Sciatic nerve (tissue), 2 donors: ENCODE results near the gene WFIKKN2. TPM values are rescaled to one million over a fixed set of nuclear protein-coding genes. Genes with fewer than 3 reads are reported as not detected.
"Not testable (repeated sequence)": the region's sequence is repeated elsewhere in the genome, so short reads cannot be mapped to it uniquely, and the experiment has no call there.

Experiments
- ATAC-seq: fragments of 200-7000 bp; cut with Tn5 transposase; one replicate; pipeline ENCODE4 v1.9.1; 2020; ENCODE audit warnings: mild to moderate bottlenecking, moderate library complexity
- DNase-seq: peaks from one replicate; pipeline ENCODE4 v3.0.0-alpha.2; 2020; ENCODE audit warnings: low spot score
- intact Hi-C: fragments of 100-400 bp; cut with DNase I; formaldehyde crosslinking; loops from one replicate; pipeline ENCODE4 v1.14.2; 2022
- total RNA-seq: library from RNA; stranded (reverse); fragmentation: NEBNext Ultra II Directional; extraction: Animal tissue kit (Norgen Biotek cat#: 25700); gene quantifications from one replicate; pipeline ENCODE4 v1.2.1, GENCODE V29; 2021
- donor health status: DM: no; HTN: no; CAD: no.
- donor health status: DM: no; HTN: no; CAD: no.

Gene WFIKKN2, protein sequence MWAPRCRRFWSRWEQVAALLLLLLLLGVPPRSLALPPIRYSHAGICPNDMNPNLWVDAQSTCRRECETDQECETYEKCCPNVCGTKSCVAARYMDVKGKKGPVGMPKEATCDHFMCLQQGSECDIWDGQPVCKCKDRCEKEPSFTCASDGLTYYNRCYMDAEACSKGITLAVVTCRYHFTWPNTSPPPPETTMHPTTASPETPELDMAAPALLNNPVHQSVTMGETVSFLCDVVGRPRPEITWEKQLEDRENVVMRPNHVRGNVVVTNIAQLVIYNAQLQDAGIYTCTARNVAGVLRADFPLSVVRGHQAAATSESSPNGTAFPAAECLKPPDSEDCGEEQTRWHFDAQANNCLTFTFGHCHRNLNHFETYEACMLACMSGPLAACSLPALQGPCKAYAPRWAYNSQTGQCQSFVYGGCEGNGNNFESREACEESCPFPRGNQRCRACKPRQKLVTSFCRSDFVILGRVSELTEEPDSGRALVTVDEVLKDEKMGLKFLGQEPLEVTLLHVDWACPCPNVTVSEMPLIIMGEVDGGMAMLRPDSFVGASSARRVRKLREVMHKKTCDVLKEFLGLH
- 2.0 TPM for total RNA-seq

DNA sequence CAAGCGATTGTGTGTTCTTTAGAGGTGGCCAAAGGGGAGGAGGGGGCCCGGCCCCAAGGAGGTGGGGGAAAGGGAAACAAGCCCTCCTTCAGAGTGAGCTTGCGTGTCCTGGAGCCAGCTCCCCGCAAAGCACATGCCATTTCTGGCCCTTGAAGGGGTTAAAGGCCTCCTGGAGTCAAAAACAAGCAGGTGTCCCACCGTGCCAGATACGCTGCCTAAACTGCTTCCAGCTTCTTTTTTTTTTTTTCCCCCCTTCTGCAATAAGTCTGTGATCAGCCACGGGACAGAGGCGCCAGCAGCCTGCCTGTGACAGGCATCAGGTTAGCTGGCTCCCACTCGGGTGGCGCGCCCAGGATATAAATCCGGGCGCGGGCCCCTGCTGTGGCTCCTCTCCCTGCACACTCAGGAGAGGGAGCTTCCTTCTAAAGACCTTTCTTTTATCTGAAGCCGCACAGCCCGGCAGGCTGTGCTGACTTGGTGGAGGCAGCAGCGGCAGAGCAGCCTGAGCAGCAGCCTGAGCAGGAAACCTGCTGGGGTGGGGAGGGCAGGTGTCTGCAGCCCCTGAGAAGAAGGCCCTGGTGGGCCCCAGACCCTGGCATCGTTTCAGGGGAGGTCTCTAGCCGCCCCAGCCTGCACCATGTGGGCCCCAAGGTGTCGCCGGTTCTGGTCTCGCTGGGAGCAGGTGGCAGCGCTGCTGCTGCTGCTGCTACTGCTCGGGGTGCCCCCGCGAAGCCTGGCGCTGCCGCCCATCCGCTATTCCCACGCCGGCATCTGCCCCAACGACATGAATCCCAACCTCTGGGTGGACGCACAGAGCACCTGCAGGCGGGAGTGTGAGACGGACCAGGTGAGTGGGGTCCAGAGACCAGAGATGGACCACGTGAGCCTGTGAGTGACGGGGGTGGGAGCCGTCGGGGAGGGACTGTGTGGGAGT lies at the start of gene WFIKKN2:
WFIKKN2 (plus strand) TSS at position 286 of the 934 bp plus-strand sequence; CDS start at position 638, 352 bp downstream.
- intact Hi-C loops = no loop called here
- ATAC-seq = peak; percentile 8
- DNase-seq = no peak

- DNase-seq (no peak), ATAC-seq (peak; percentile 23)
- intact Hi-C loops = loop anchor here (10.0 kb wide), 1 partner anchor 169 kb away; no protein-coding TSS in a partner anchor
Measured at GRCh38 chr17:50785946-50786570, 49.3 kb upstream of the WFIKKN2 start.

DNA sequence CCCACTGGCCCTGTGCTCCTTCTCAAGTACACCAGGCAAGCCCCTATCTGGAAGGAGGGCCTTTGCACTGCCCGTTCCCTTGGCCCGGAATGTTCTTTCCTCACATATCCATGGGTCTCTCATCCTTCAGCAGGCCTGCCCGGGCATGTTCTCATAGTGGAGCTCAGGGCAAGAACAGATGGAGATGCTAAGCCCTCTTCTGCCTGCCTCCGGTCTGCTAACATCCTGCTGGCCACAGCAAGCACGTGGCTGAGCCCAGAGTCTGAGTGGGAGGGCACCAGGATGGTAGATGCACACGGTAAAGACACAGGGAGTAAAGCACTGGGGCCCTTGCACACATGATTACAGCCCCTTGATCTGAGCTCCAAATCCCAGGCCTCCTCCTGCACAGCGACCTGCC lies 48.3 kb upstream of the WFIKKN2 start:
- intact Hi-C loops = loop anchor here (10.0 kb wide), 1 partner anchor 168 kb away; no protein-coding TSS in a partner anchor
- DNase-seq (no peak), ATAC-seq (no peak)

- DNase-seq (no peak), ATAC-seq (no peak)
- intact Hi-C loops = no loop called here
Measured at GRCh38 chr17:50790618-50791017, 44.8 kb upstream of the WFIKKN2 start.

GRCh38 chr17:50792132-50792531 lies 43.3 kb upstream of the WFIKKN2 start:
- intact Hi-C loops = no loop called here

GRCh38 chr17:50793007-50793406 lies 42.4 kb upstream of the WFIKKN2 start:
- ATAC-seq (no peak), DNase-seq (no peak)
- intact Hi-C loops = no loop called here

More at GRCh38 chr17:50792132-50792531, 43.3 kb upstream of the WFIKKN2 start:
- ATAC-seq = no peak
- DNase-seq = no peak

DNA sequence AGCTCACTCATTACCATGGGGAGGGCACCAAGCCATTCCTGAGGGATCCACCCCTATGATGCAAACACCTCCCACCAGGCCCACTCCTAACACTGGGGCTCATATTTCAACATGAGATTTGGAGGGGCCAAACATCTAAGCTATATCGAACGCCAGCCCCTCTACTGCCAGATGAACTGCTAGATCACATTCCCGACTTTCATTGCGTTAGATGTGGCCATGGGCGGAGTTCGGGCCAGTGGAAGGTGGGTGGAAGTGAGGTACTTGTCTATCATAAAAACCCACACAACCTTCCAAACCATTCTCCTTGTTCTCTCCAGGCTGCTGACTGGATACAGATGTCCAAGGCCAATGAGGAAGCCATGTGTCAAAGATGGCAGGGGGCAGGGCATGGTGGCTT lies 41.0 kb upstream of the WFIKKN2 start:
- no peak for ATAC-seq
- DNase-seq = no peak
- intact Hi-C loops = no loop called here

- intact Hi-C loops = no loop called here
- ATAC-seq = no peak
Measured at GRCh38 chr17:50797135-50797810, 38.1 kb upstream of the WFIKKN2 start.

DNA sequence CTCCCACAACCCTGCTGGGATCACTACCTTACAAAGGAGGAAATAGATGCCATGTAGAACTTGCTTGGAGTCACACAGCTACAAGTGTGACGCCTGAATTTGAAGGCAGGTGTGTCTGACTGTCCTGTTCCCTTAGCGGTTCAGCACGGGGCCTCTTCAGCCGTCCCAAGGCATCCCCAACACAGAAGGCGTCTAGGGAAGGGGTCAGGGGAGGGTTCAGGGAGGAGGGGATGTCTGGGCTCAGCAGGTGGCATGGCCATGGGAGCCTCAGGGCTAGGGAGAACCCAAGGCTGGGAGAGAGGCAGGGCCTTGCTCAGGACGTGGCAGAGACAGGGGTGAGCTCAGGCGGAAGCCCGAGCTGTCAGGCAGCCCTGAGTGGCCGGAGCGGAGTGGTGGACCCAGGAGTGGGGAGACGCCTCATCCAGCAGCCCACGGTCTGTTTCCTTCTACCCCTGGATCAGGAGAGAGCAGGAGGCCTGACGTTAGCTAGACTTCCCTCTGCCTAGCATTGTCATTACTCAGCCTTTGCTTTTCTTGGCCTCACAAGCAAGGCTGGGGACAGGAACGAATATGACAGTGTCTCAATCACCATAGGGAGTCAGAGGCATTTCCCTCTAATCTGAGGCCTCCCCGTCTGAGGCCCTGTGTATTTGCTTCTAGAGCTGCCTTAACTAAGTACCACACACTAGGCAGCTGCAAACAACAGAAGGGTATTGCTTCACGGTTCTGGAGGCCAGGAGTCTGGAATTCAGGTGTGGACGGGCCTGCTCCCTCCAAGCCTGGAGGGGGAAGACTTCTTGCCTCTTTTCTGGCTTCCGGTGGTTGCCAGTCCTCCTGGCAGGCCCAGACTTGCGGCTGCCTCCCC lies 36.7 kb upstream of the WFIKKN2 start:
- ATAC-seq = peak; percentile 27
- intact Hi-C loops = no loop called here
- DNase-seq = no peak

More at GRCh38 chr17:50797135-50797810, 38.1 kb upstream of the WFIKKN2 start:
- no peak for DNase-seq

- DNase-seq = no peak
- intact Hi-C loops = no loop called here
- no peak for ATAC-seq
Measured at GRCh38 chr17:50799582-50799981, 35.8 kb upstream of the WFIKKN2 start.

DNA sequence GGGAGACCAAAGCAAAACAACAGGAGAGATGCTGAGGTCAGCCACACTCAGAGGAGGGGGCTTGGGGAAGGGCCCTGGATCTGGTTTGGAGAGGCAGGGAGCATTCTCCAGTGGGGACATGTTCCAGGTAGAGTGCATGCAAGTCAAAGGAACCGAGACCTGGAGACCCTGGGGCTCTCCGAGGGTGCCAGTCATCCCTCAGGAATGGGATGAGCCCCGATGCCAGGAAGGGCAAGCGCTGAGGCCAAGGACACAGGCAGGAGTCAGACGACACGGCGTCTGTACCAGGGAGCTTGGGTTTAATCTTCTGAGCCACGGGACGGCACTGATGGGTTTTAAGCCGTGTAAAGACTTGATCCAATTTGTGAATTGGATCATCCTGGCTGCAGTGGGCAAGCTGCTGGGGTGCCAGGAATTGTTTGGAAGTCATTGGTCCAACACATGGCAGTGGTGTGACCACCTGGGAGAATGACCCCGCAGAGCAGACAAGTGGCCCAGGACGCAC lies 35.1 kb upstream of the WFIKKN2 start:
- ATAC-seq (no peak), DNase-seq (no peak)
- intact Hi-C loops = no loop called here

DNA sequence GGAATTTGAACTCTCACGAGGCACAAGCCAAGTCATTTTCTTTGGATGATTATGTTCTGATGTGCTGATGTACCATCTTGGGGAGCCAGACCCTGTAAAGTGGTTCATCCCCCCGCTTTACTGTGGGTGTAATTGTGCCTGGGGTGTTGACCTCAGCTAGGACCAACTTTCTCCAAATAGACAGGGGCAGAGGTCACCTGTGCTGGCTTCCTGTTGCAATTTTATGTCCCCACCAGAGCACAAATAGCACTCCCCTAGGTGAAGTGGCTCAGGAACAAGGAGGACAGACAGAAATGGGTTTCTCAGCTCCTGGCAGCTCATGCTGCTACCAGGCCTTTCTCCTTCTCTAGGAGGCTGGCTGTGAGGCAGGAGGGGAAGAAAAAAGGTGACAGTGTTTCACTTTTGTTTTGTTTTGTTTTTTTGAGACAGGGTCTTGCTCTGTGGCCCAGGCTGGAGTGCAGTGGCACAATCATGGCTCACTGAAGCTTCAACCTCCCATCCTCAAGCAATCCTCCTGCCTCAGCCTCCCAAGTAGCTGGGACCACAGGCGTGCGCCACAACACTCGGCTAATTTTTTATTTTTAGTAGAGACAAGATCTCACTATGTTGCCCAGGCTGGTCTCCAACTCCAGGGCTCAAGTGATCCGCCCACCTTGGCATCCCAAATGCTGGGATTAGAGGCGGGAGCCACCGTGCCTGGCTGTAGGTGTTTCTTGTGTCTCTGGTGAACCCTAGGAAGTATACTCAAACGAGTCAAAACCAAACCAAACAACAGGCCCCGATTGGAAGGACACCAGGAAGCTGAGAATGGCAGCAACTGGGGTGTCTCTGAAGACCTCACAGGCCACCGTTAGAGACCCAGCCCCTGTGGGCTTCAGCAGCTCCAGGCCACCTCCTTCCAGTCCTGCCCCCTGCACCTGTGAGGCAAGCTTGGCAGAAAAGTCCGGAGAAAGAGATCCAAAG lies 32.5 kb upstream of the WFIKKN2 start:
- no peak for ATAC-seq
- DNase-seq = no peak
- intact Hi-C loops = no loop called here

DNA sequence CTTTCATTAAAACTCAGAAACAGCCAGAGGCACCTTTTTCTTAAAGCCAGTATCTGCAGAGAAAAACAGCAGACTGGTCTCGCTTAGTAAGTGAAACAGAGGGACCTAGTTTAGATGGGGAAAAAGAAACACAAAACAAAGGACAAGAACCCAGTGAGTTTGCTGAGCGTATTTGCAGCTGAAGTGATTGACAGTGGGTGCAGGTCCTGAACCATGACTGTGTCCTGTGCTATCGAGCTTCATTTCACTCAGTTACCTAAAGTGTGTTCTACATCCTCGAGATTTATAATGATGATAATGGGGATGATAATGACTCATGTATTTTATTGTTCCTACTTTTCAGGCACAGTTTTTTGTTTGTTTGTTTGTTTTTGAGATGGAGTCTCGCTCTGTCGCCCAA lies 31.7 kb upstream of the WFIKKN2 start:
- intact Hi-C loops = no loop called here
- no peak for ATAC-seq

GRCh38 chr17:50804749-50805475 lies 30.5 kb upstream of the WFIKKN2 start:
- ATAC-seq, DNase-seq, intact Hi-C loops: not testable (repeated sequence)

More for the DNA sequence above, 31.7 kb upstream of the WFIKKN2 start:
- DNase-seq = no peak

GRCh38 chr17:50805486-50805885 lies 29.9 kb upstream of the WFIKKN2 start:
- DNase-seq = no peak
- intact Hi-C loops = no loop called here
- no peak for ATAC-seq
